NCI-H2227 treated with DMSO at 0.1 percent for 48 hours (cell line): ENCODE data around the gene ANKRD31.
"Not testable (repeated sequence)": the region's sequence is repeated elsewhere in the genome, so short reads cannot be mapped to it uniquely, and the experiment has no call there.

Source experiments
- DNase-seq: peaks from one replicate; lab custom pipeline; 2025; lab: John Stamatoyannopoulos, UW

ANKRD31 gene

GRCh38 chr5:75236322-75237316 is at the start of gene ANKRD31:
TSS of gene ANKRD31 (minus strand) at chr5:75236878. CDS start at chr5:75236686, 192 bp downstream.
- peak; percentile 62 for DNase-seq

- no peak for DNase-seq
Measured at GRCh38 chr5:75286211-75286773, 49.6 kb upstream of the ANKRD31 start.

GRCh38 chr5:75282581-75282980 is 45.9 kb upstream of the ANKRD31 start:
- no peak for DNase-seq

GRCh38 chr5:75281716-75282465 is 45.2 kb upstream of the ANKRD31 start:
- DNase-seq: no peak

GRCh38 chr5:75279321-75279720 is 42.6 kb upstream of the ANKRD31 start:
- DNase-seq: no peak

- DNase-seq: peak; percentile 13
Measured at GRCh38 chr5:75277463-75277862, 40.8 kb upstream of the ANKRD31 start.

- no peak for DNase-seq
Measured at GRCh38 chr5:75275756-75276155, 39.1 kb upstream of the ANKRD31 start.

- DNase-seq: no peak
Measured at GRCh38 chr5:75275147-75275546, 38.5 kb upstream of the ANKRD31 start.

GRCh38 chr5:75274486-75274885 is 37.8 kb upstream of the ANKRD31 start:
- DNase-seq: no peak

- DNase-seq: not testable (repeated sequence)
Measured at GRCh38 chr5:75270605-75271004, 33.9 kb upstream of the ANKRD31 start.

GRCh38 chr5:75265731-75266130 is 29.1 kb upstream of the ANKRD31 start:
- no peak for DNase-seq

GRCh38 chr5:75262271-75262670 is 25.6 kb upstream of the ANKRD31 start:
- no peak for DNase-seq

- no peak for DNase-seq
Measured at GRCh38 chr5:75260708-75261107, 24.0 kb upstream of the ANKRD31 start.

- DNase-seq: not testable (repeated sequence)
Measured at GRCh38 chr5:75250452-75250851, 13.8 kb upstream of the ANKRD31 start.

GRCh38 chr5:75245023-75245422 is 8.3 kb upstream of the ANKRD31 start:
- DNase-seq: no peak

GRCh38 chr5:75243510-75243909 is 6.8 kb upstream of the ANKRD31 start:
- DNase-seq: no peak

GRCh38 chr5:75243100-75243499 is 6.4 kb upstream of the ANKRD31 start:
- no peak for DNase-seq

- DNase-seq: no peak
Measured at GRCh38 chr5:75242067-75242466, 5.4 kb upstream of the ANKRD31 start.

GRCh38 chr5:75239681-75240080 is 3.0 kb upstream of the ANKRD31 start:
- DNase-seq: no peak

GRCh38 chr5:75235711-75236110 is 967 bp downstream of the ANKRD31 start:
- no peak for DNase-seq

- no peak for DNase-seq
Measured at GRCh38 chr5:75234251-75234650, 2.4 kb downstream of the ANKRD31 start.

GRCh38 chr5:75226916-75227315 is 9.8 kb downstream of the ANKRD31 start:
- DNase-seq: no peak

- no peak for DNase-seq
Measured at GRCh38 chr5:75225506-75225905, 11.2 kb downstream of the ANKRD31 start.
